HG03460 (cell line): ENCODE measurements around the gene WDR20.
"Not testable (repeated sequence)": the region's sequence is repeated elsewhere in the genome, so short reads cannot be mapped to it uniquely, and the experiment has no call there.

Experiments used
- ATAC-seq: cut with Tn5 transposase; IDR thresholded peaks from one replicate; pipeline ENCODE4 v1.9.1; 2021; ENCODE audit not compliant: unreplicated experiment

WDR20 gene

GRCh38 chr14:102170061-102170460 is 30.4 kb downstream of the WDR20 start:
- no peak for ATAC-seq

GRCh38 chr14:102171173-102172020 is 31.7 kb downstream of the WDR20 start:
- no peak for ATAC-seq

- not testable (repeated sequence) for ATAC-seq
Observed at GRCh38 chr14:102172021-102172272, 32.2 kb downstream of the WDR20 start.

GRCh38 chr14:102172721-102173120 is 33.0 kb downstream of the WDR20 start:
- ATAC-seq = not testable (repeated sequence)

GRCh38 chr14:102177161-102177560 is 37.5 kb downstream of the WDR20 start:
- no peak for ATAC-seq

- no peak for ATAC-seq
Observed at GRCh38 chr14:102178806-102179205, 39.1 kb downstream of the WDR20 start.

GRCh38 chr14:102180248-102180998 is 40.7 kb downstream of the WDR20 start:
- no peak for ATAC-seq

- no peak for ATAC-seq
Observed at GRCh38 chr14:102181187-102181586, 41.5 kb downstream of the WDR20 start.

- no peak for ATAC-seq
Observed at GRCh38 chr14:102182190-102182589, 42.5 kb downstream of the WDR20 start.

GRCh38 chr14:102182936-102183619 is 43.4 kb downstream of the WDR20 start:
- ATAC-seq = no peak

GRCh38 chr14:102183886-102184285 is 44.2 kb downstream of the WDR20 start:
- no peak for ATAC-seq

GRCh38 chr14:102184316-102185035 is 44.8 kb downstream of the WDR20 start:
- no peak for ATAC-seq

GRCh38 chr14:102185360-102185759 is 45.7 kb downstream of the WDR20 start:
- no peak for ATAC-seq

GRCh38 chr14:102187044-102187443 is 47.3 kb downstream of the WDR20 start:
- ATAC-seq = no peak

- no peak for ATAC-seq
Observed at GRCh38 chr14:102187568-102188001, 47.9 kb downstream of the WDR20 start.

GRCh38 chr14:102188187-102188586 is 48.5 kb downstream of the WDR20 start:
- ATAC-seq = no peak

GRCh38 chr14:102189874-102190273 is 50.2 kb downstream of the WDR20 start:
- no peak for ATAC-seq

- no peak for ATAC-seq
Observed at GRCh38 chr14:102192840-102193502, 53.3 kb downstream of the WDR20 start.

- ATAC-seq = no peak
Observed at GRCh38 chr14:102194856-102195255, 55.2 kb downstream of the WDR20 start.

- no peak for ATAC-seq
Observed at GRCh38 chr14:102195446-102195845, 55.7 kb downstream of the WDR20 start.
